Esophagus muscularis mucosa (tissue), 3 donors: Measurements from ENCODE around the gene PTPRN2.

Source experiments
- POLR2A ChIP-seq: fragments of 450-650 bp; IDR thresholded peaks from one replicate; pipeline ENCODE4 v1.6.1; 2017; ENCODE audit warnings: antibody characterized with exemption, moderate library complexity, mild to moderate bottlenecking, low read depth
- TF ChIP-seq, protein P1 (sequence below), 3 experiments: fragments of 200-600 bp in 2 of 3; fragments of 450-650 bp in 1 of 3; sonication (generic) in 2 of 3; IDR thresholded peaks; one replicate each; pipeline ENCODE4 v1.5.1; 2017 to 2019; ENCODE audit warnings: antibody characterized with exemption in 3 of 3, mild to moderate bottlenecking in 2 of 3, moderate library complexity in 1 of 3

DNA sequence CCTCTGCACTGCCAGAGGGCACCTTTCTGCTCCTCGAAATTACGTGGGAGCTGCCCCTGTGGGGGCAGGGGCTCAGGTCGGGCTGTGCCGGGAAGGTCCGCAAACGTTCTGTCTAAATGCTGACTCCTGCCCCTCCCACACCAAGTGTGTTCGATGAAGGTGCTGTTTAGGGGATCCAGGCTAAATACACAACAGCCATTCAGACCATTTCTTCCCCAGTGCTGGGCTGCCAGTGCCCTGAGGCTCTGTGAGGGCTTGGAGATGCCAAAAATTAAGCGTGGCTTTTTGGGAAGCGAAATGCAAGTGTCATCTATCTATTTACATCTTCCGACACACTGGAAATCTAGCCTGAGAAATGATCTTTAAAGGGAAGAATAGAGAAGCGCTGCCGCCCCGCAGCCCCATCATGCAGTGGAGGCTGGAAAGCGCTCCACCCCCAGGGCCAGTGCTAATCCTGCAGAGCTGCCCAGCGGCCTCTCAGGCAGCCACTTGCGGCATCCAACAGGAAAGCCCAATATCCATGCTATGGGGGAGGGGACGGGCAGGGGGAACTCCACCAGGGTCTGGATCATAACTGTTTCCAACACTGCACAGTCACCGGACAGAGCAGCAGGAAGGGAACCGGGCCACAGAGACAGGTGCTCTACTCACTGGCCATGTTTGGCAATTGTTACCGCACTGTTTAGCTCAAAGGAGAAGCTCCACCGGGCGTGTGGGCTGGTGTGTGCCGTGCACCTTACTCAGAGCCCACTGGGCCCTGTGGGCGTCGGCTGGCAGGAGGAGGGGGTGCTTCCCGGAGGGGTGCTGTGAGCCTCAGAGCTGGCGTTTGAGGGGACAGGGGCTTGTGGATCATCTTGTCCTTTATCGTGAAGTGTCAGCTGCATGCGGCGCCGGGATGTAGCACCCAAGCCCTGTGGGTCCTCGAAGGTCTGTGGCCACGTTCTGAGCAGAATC is 1045.3 kb downstream of the PTPRN2 start:
- TF ChIP-seq, protein P1, sequence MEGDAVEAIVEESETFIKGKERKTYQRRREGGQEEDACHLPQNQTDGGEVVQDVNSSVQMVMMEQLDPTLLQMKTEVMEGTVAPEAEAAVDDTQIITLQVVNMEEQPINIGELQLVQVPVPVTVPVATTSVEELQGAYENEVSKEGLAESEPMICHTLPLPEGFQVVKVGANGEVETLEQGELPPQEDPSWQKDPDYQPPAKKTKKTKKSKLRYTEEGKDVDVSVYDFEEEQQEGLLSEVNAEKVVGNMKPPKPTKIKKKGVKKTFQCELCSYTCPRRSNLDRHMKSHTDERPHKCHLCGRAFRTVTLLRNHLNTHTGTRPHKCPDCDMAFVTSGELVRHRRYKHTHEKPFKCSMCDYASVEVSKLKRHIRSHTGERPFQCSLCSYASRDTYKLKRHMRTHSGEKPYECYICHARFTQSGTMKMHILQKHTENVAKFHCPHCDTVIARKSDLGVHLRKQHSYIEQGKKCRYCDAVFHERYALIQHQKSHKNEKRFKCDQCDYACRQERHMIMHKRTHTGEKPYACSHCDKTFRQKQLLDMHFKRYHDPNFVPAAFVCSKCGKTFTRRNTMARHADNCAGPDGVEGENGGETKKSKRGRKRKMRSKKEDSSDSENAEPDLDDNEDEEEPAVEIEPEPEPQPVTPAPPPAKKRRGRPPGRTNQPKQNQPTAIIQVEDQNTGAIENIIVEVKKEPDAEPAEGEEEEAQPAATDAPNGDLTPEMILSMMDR (IDR thresholded peaks at IDR 0.05), result no peak
- TF ChIP-seq POLR2A, result no peak
